OCI-LY7 (cell line): Measurements from ENCODE around the gene ALPK3. TPM values are rescaled to one million over a fixed set of nuclear protein-coding genes. Genes with fewer than 3 reads are reported as not detected.

Experiments
- BruUV-seq: library from RNA; stranded (reverse); fragments of 400-500 nt; replicated peaks from 2 replicates; lab custom pipeline; 2021; lab: Mats Ljungman, UMichigan
- CTCF ChIA-PET: fragments of 300-600 bp; sonication (Branson Sonifier 250); formaldehyde crosslinking; loops from one replicate; lab custom pipeline; 2022; ENCODE audit warnings: antibody characterized with exemption; ENCODE audit not compliant: unreplicated experiment; lab: Charles Lee
- POLR2A ChIA-PET: fragments of 300-600 bp; sonication (Branson Sonifier 250); formaldehyde crosslinking; loops from one replicate; lab custom pipeline; 2022; ENCODE audit warnings: antibody characterized with exemption; lab: Charles Lee
- DNase-seq: peaks from one replicate; pipeline ENCODE4 v3.0.0-alpha.2; 2015; ENCODE audit warnings: low spot score
- H2AFZ ChIP-seq: fragments of 200-600 bp; sonication (generic), shearing (Covaris generic); 2 replicates; pipeline ENCODE4 v1.6.1; 2014; ENCODE audit warnings: mild to moderate bottlenecking, antibody characterized with exemption, low read length, moderate library complexity
- H3K27ac ChIP-seq: fragments of 200-600 bp; sonication (generic); 2 replicates; pipeline ENCODE4 v1.5.1; 2014; ENCODE audit warnings: mixed run types, low read depth, mild to moderate bottlenecking, moderate library complexity, low read length, inconsistent platforms; ENCODE audit not compliant: poor library complexity, severe bottlenecking
- H3K36me3 ChIP-seq: fragments of 200-600 bp; sonication (generic); 2 replicates; pipeline ENCODE4 v1.6.1; 2014; ENCODE audit warnings: mild to moderate bottlenecking, antibody characterized with exemption, low read length, moderate library complexity, mixed read lengths; ENCODE audit not compliant: insufficient read depth
- H3K4me1 ChIP-seq: fragments of 200-600 bp; sonication (generic); 2 replicates; pipeline ENCODE4 v1.5.1; 2014; ENCODE audit warnings: mild to moderate bottlenecking, low read length; ENCODE audit not compliant: insufficient read depth, poor library complexity, severe bottlenecking
- H3K4me2 ChIP-seq: fragments of 200-600 bp; sonication (generic); 2 replicates; pipeline ENCODE4 v1.6.1; 2014; ENCODE audit warnings: mild to moderate bottlenecking, low read length
- H3K4me3 ChIP-seq: fragments of 200-600 bp; sonication (generic); 2 replicates; pipeline ENCODE4 v1.5.1; 2014; ENCODE audit warnings: mild to moderate bottlenecking, low read depth, low read length; ENCODE audit not compliant: poor library complexity, severe bottlenecking
- H3K79me2 ChIP-seq: fragments of 200-600 bp; sonication (generic); 2 replicates; pipeline ENCODE4 v1.6.1; 2016; ENCODE audit warnings: low read depth, mild to moderate bottlenecking, low read length, moderate library complexity, mixed read lengths; ENCODE audit not compliant: insufficient read depth
- H3K9me2 ChIP-seq: fragments of 200-600 bp; sonication (generic); 2 replicates; pipeline ENCODE4 v1.6.1; 2016; ENCODE audit warnings: mild to moderate bottlenecking, low read length, mixed read lengths; ENCODE audit not compliant: insufficient read depth
- H3K9me3 ChIP-seq: fragments of 200-600 bp; sonication (generic); 2 replicates; pipeline ENCODE4 v1.6.1; 2014; ENCODE audit warnings: mild to moderate bottlenecking, mixed run types, low read length, mixed read lengths
- H4K20me1 ChIP-seq: fragments of 200-600 bp; sonication (generic); 2 replicates; pipeline ENCODE4 v1.6.1; 2014; ENCODE audit warnings: mild to moderate bottlenecking, antibody characterized with exemption, low read length, moderate library complexity, mixed read lengths; ENCODE audit not compliant: insufficient read depth
- EZH2phosphoT487 ChIP-seq: fragments of 200-600 bp; sonication (generic); IDR thresholded peaks from 2 replicates; pipeline ENCODE4 v1.6.1; 2018; ENCODE audit warnings: low read depth, borderline replicate concordance, mild to moderate bottlenecking, mixed run types, antibody characterized with exemption, low read length, moderate library complexity, mixed read lengths
- intact Hi-C: fragments of 100-400 bp; cut with micrococcal nuclease; formaldehyde crosslinking; loops from one replicate; pipeline ENCODE4 v1.10.0; 2022; ENCODE audit not compliant: unreplicated experiment
- total RNA-seq, 2 experiments: library from RNA; depleted of rRNA in 1 of 2; stranded (reverse); fragments of >200 nt in 1 of 2; shearing (Covaris generic) in 1 of 2; gene quantifications; 2 replicates each; pipeline ENCODE4 v1.2.3, GENCODE V29; 2014 to 2022
- TF ChIP-seq, protein P1 (sequence below): fragments of 200-600 bp; sonication (generic); conservative IDR thresholded peaks from 2 replicates; pipeline ENCODE4 v1.5.1; 2014; ENCODE audit warnings: mild to moderate bottlenecking, antibody characterized with exemption, low read length, moderate library complexity, mixed read lengths

ALPK3 gene
- total RNA-seq, 2 experiments from 2014 or later = 0.16 to 0.23 TPM

DNA sequence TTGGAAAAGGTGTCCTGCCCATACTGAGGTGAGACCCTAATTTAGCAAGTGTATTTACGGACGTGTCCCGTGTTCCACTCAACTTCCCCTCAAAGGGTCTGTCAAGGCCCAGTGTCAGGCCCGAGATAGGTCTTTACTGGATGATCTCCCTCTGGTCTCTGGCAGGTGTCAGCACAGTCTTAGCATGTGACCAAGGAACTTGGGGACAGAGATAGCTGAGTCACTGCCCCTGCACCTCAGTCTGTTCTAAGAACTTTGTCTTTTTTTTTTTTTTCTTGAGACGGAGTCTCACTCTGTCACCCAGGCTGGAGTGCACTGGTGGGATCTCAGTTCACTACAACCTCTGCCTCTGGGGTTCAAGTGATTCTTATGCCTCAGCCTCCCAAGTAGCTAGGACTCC lies 32.1 kb upstream of the ALPK3 start:
- ChIA-PET POLR2A (interaction anchor here (0.7 kb wide), 1 partner anchor 203 kb away, joined by 4 read pairs; no protein-coding TSS in a partner anchor), CTCF (no interaction called here)
- no peak overlapping the region for H3K4me3 ChIP-seq
- DNase-seq = no peak
- H3K4me1 ChIP-seq = no peaks in the 10 kb centered on the region
- intact Hi-C loops = loop anchor here (5.0 kb wide), 1 partner anchor 42 kb away; no protein-coding TSS in a partner anchor
- no TSS peak for BruUV-seq
- H3K36me3 ChIP-seq = peaks cover 92% of the 10 kb centered on the region
- no peaks in the 10 kb centered on the region for H3K9me2 ChIP-seq
- H3K9me3 ChIP-seq = no peaks in the 10 kb centered on the region
- no peaks in the 10 kb centered on the region; the same call in 1 of the 2 replicates for H4K20me1 ChIP-seq
- no peak overlapping the region for H3K4me2 ChIP-seq
- no peak overlapping the region for H2AFZ ChIP-seq
- TF ChIP-seq, protein P1, sequence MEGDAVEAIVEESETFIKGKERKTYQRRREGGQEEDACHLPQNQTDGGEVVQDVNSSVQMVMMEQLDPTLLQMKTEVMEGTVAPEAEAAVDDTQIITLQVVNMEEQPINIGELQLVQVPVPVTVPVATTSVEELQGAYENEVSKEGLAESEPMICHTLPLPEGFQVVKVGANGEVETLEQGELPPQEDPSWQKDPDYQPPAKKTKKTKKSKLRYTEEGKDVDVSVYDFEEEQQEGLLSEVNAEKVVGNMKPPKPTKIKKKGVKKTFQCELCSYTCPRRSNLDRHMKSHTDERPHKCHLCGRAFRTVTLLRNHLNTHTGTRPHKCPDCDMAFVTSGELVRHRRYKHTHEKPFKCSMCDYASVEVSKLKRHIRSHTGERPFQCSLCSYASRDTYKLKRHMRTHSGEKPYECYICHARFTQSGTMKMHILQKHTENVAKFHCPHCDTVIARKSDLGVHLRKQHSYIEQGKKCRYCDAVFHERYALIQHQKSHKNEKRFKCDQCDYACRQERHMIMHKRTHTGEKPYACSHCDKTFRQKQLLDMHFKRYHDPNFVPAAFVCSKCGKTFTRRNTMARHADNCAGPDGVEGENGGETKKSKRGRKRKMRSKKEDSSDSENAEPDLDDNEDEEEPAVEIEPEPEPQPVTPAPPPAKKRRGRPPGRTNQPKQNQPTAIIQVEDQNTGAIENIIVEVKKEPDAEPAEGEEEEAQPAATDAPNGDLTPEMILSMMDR = no peak
- no peak for TF ChIP-seq EZH2phosphoT487
- H3K79me2 ChIP-seq = peaks cover 46% of the 10 kb centered on the region
- no peak overlapping the region for H3K27ac ChIP-seq

DNA sequence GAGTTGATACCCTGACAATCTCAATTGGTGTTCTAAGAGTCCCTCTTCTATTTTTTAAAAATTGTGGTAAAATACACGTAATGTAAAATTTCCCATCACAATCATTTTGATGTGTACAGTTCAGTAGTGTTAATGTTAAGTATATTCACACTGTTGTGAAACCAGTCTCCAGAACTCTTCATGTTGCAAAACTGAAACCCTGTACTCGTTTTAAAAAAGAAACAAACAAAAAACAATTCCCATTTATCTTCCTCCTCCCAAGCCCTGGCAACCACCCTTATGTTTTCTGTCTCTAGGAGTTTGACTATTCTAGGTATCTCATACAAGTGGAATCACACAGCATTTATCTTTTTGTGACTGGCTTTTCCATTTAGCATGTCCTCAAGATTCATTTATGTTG lies 28.7 kb upstream of the ALPK3 start:
- Histone ChIP-seq H3K79me2 (peaks cover 29% of the 10 kb centered on the region), H3K4me3 (no peak overlapping the region), H3K27ac (no peak overlapping the region), H4K20me1 (no peaks in the 10 kb centered on the region; the same call in 1 of the 2 replicates), H3K9me2 (no peaks in the 10 kb centered on the region), H3K9me3 (no peaks in the 10 kb centered on the region), H3K4me2 (no peak overlapping the region), H3K4me1 (no peaks in the 10 kb centered on the region), H3K36me3 (peaks cover 94% of the 10 kb centered on the region), H2AFZ (no peak overlapping the region)
- BruUV-seq = no TSS peak
- POLR2A ChIA-PET = interaction anchor here (0.8 to 0.9 kb wide), 2 partner anchors 37 to 54 kb away, joined by 4 to 5 read pairs; no protein-coding TSS in a partner anchor
- TF ChIP-seq, protein P1 = no peak
- TF ChIP-seq EZH2phosphoT487 = no peak
- CTCF ChIA-PET = no interaction called here
- DNase-seq = no peak
- intact Hi-C loops = loop anchor here (5.0 kb wide), 1 partner anchor 39 kb away; no protein-coding TSS in a partner anchor

DNA sequence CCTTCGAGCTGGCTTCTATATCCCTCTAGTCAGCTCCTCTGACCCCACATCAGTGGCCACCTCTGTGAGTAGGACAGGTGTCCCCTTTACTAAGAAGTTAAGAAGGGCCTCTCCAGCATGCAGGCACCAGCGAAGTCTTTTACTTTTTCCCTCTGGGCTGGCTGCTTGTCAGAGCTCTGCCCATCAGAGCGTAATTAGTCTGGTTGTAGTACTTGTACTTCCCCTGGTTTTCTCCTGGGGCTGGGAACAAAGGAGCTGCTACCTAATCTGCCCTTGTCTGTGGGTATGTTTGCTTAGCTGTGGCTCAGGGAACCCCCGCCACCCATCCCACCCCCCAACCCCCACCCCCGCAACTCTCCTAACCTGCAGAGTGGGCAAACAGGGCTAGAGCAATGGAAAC lies 27.4 kb upstream of the ALPK3 start:
- no peaks in the 10 kb centered on the region for H3K4me1 ChIP-seq
- H3K9me2 ChIP-seq = no peaks in the 10 kb centered on the region
- CTCF ChIA-PET = no interaction called here
- H3K79me2 ChIP-seq = peaks cover 29% of the 10 kb centered on the region
- no peak for TF ChIP-seq EZH2phosphoT487
- TF ChIP-seq, protein P1 = no peak
- DNase-seq = no peak
- BruUV-seq = no TSS peak
- no peak overlapping the region for H3K4me3 ChIP-seq
- H4K20me1 ChIP-seq = no peaks in the 10 kb centered on the region; the same call in 1 of the 2 replicates
- peaks cover 92% of the 10 kb centered on the region for H3K36me3 ChIP-seq
- POLR2A ChIA-PET = interaction anchor here (0.6 to 0.8 kb wide), 3 partner anchors 43 to 118 kb away, joined by 3 to 4 read pairs (median 3); no protein-coding TSS in a partner anchor
- intact Hi-C loops = loop anchor here (5.0 kb wide), 1 partner anchor 38 kb away; no protein-coding TSS in a partner anchor
- no peak overlapping the region for H3K27ac ChIP-seq
- no peak overlapping the region for H3K4me2 ChIP-seq
- H2AFZ ChIP-seq = no peak overlapping the region
- no peaks in the 10 kb centered on the region for H3K9me3 ChIP-seq
